Heart left ventricle (tissue), 13 donors: Measurements from ENCODE around the gene POLR2J3.
"Not testable (repeated sequence)": the region's sequence is repeated elsewhere in the genome, so short reads cannot be mapped to it uniquely, and the experiment has no call there.

Experiments
- POLR2A ChIP-seq, 2 donors: fragments of 450-650 bp; IDR thresholded peaks; one replicate each; pipeline ENCODE4 v1.6.1; 2017; ENCODE audit warnings: antibody characterized with exemption in 2 of 2, mild to moderate bottlenecking in 2 of 2, moderate library complexity in 2 of 2
- TF ChIP-seq, protein P1 (sequence below), 12 donors: fragments of 200-600 bp; sonication (generic) in 4 of 12; IDR thresholded peaks; one replicate each; pipeline versions ENCODE4 v1.5.0 to v1.8.0; 2018 to 2022; ENCODE audit warnings: antibody characterized with exemption in 12 of 12, mild to moderate bottlenecking in 5 of 12
- donor health status: ischemic (EF 13 %, LVEDD 7.1; RV severe dilation, severe dysfunction).
- donor health status: DM: no; HTN: yes; CAD: no.
- donor health status: DM: no; HTN: no; CAD: no.
- donor health status: ischemic (EF 25% LVEDD 6.9; RV normal size, moderate dysfunction).
- donor health status: ischemic (EF 25% LVEDD 5.7; RV mildly dilated, moderate dysfunction).
- donor health status: ischemic (EF 35%, LVEDD 5.7; RV mildly dilated, moderate dysfunction).
- donor health status: nonischemic (EF 11% LVEDD 7.7; RV severe dilation, severe dysfunction).
- donor health status: DM: yes; HTN: yes; CAD: no.
- donor health status: PGD.
- donor health status: ischemic (EF 29% LVEDD 5.4; RV normal size, mild dysfunction).
- donor health status: nonischemic (EF 23%, LVEDD 6.1; RV moderate dilation, normal function).

DNA sequence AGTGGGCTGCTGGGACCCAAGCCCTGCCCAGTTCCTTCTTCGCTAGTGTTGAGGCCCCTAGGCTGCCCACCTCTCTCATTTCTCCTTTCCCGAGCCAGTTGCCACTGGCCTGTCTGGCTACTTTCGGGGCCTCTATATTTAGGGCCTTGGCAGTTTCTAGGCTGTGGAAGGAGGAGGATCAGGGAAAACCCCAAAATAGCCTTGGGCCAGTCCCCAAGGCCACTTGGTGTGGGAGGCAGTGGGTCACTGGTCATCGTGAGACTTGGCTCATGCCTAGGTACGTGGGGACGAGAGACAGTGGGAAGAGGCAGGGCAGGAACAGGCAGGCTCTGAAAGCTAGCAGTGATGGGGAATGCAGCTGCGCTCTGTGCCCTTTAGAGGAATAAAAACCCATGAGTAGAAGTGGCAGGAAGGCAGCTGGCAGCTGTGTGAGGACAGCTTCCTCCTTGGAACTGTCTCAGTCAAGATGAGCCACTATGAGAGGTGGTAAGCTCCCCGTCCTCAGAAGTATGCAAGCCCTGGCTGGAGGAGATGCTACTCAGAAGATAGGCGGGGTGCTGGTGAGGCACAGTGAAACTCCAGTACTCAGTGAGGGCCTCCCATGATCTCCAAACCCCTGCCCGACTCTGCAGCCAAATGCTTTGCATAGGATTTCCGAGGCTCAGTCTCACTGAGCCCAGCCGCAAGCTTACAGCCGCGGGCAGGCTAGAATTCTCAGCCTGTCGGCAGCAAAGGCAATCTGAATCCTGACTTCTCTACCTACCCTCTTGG lies 41.4 kb upstream of the POLR2J3 start:
- not testable (repeated sequence) for TF ChIP-seq POLR2A (IDR thresholded peaks at IDR 0.05)
- TF ChIP-seq, protein P1, sequence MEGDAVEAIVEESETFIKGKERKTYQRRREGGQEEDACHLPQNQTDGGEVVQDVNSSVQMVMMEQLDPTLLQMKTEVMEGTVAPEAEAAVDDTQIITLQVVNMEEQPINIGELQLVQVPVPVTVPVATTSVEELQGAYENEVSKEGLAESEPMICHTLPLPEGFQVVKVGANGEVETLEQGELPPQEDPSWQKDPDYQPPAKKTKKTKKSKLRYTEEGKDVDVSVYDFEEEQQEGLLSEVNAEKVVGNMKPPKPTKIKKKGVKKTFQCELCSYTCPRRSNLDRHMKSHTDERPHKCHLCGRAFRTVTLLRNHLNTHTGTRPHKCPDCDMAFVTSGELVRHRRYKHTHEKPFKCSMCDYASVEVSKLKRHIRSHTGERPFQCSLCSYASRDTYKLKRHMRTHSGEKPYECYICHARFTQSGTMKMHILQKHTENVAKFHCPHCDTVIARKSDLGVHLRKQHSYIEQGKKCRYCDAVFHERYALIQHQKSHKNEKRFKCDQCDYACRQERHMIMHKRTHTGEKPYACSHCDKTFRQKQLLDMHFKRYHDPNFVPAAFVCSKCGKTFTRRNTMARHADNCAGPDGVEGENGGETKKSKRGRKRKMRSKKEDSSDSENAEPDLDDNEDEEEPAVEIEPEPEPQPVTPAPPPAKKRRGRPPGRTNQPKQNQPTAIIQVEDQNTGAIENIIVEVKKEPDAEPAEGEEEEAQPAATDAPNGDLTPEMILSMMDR (IDR thresholded peaks at IDR 0.05), result not testable (repeated sequence)
